ENCODE measurements around the gene BARX2.

BARX2 gene

DNA sequence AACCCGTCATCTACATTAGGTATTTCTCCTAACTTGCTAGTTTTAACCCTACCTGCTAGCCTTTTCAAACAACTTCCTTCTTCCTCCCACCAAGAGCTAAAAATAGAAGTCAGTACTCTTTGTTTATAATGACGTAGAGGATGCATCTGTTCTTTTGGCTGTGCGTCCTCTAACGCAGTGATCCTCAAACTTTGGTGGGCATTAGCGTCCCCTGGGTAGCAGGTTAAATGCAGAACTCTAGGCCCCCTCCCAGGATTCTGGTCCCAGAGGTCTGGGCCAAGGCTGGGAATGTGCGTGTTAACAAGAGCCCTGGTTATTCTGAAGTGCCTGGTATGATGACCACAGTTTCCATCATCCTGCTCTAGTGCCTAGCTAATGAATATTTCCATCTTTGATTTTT is 67.6 kb downstream of the BARX2 start:
- no peak for DNase-seq

GRCh38 chr11:129444274-129444673 is 68.6 kb downstream of the BARX2 start:
- DNase-seq = no peak

GRCh38 chr11:129445226-129445625 is 69.6 kb downstream of the BARX2 start:
- DNase-seq = no peak

DNA sequence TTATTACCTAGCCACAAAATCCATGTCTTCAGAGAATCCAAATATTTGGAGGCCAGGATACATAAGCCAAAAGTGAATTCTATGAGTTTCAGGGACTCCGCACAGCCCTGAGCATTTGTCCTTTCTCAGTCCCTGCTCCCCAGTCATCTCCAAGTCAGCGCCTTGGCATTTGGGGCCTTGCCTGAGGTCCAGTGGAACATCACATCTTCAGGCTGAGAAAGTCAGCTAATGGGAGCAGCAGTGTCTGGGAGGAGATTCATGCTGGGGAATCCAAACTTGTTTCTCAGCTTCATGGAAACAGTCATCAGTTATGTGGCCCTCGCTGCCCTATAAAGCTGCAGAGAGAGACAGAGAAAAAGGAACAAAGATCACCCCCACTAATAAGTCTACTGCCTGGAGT is 70.9 kb downstream of the BARX2 start:
- DNase-seq = no peak

- DNase-seq = no peak
Measured at GRCh38 chr11:129447654-129448239, 72.1 kb downstream of the BARX2 start.

DNA sequence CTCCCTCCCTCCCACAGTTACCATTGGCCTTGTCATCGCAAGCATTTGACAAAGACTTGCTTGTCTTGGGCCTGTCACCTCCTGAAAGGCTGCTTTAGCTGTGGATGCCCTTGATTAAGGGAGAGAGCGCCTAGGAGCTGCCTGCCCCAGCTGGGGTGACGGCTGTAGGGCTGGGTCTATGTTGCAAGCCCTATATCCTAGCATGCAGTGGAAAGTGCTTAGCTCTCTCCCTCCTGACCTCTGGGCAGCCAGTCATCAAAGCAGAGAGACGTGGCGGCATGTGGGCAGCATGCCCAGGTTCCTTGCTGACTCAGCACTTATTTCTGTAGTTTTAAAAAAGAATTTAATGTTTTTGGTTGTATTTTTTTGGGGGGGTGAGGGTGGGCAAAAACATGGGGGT is 75.9 kb downstream of the BARX2 start:
- DNase-seq = no peak

- no peak for DNase-seq
Measured at GRCh38 chr11:129453293-129453721, 77.7 kb downstream of the BARX2 start.

DNA sequence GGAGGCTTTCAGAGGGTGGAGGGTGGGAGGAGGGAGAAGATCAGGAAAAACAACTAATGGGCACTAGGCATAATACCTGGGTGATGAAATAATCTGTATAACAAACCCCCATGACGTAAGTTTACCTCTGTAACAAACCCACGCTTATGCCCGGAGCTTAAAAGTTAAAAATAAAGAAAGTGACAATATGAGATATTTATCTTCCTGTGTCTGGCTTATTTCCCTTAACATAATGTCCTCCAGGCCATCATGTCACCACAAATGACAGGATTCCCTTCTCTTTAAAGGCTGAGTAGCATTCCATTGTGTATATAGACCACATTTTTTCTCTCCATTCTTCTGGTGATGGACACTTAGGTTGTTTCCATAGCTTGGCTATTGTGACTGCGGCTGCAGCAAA is 79.5 kb downstream of the BARX2 start:
- no peak for DNase-seq

DNA sequence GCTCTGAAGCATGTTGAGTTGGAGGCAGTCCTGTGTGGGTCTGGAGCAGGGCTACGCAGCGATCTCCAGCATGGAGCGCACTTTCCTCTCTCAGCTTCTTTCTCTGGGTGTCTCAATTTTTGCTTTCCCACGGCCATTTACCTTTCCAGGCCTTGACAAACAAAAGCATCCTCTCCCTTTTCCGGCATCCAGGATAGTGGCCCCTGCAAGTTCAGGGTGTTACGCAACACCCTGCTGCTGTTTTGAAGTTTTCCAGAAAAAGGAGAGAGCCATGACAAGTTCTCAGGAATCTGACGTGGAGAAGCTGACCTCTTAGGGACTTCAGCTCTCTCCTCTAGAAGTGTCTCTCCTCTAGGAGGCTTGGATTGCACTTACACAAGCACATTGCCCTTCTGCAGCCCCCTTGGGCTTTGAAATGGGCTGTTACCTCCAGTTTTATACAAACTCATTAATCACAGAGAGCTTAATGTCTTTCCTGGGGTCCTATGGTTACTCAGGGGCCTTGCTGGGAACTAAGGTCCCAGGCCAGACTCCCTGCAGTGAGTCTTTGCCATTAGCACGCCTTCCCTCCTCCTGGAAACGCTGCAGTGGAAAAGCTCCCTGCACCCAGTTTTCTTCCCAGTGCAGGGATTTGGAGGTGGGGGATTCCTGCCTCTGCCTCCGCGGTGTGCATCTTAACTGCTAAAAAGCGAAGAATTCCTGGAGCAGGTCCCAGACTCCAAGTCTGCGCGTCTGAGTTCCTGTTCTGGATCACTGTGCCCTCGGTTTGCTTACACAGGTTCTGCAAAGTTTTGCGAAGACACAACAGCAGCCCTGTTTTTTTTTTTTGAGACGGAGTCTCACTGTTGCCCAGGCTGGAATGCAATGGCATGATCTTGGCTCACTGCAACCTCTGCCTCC is 80.4 kb downstream of the BARX2 start:
- no peak for DNase-seq

- DNase-seq = no peak
Measured at GRCh38 chr11:129457321-129457720, 81.7 kb downstream of the BARX2 start.

- no peak for DNase-seq
Measured at GRCh38 chr11:129458278-129458677, 82.6 kb downstream of the BARX2 start.

GRCh38 chr11:129458756-129459535 is 83.3 kb downstream of the BARX2 start:
- no peak for DNase-seq

GRCh38 chr11:129460714-129461113 is 85.1 kb downstream of the BARX2 start:
- no peak for DNase-seq

- DNase-seq = no peak
Measured at GRCh38 chr11:129484068-129484467, 108.4 kb downstream of the BARX2 start.

- no peak for DNase-seq
Measured at GRCh38 chr11:129489249-129489648, 113.6 kb downstream of the BARX2 start.

DNA sequence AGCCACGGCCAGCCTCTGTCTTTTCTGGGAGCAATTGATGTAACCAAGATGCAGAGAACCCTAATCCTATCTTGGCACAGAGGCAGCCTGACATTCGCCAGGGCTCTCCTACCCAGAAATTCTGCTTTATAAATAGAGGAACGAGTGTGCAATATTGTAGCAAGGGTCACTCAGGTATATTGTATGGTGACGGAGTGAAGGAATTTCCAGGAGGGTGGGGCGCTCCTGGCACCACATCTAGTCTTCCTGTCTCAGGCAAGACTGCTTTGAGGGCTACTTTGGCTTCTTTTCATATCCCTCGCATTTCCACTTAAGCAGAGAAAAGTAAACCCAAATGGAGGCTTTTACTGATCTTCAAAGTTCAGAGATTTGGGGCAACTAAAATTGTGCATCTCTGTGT is 114.4 kb downstream of the BARX2 start:
- no peak for DNase-seq

GRCh38 chr11:129493746-129494145 is 118.1 kb downstream of the BARX2 start:
- no peak for DNase-seq
